SK-N-SH treated with all-trans-retinoic acid at 6 μM for 48 hours (cell line): ENCODE results near the gene TRIM44.

ENCODE experiments used
- ATAC-seq: fragments of 200-7000 bp; cut with Tn5 transposase; 3 replicates; pipeline ENCODE4 v1.9.1; 2020; ENCODE audit warnings: mild to moderate bottlenecking, moderate library complexity
- ARNTL ChIP-seq: fragments of 450-650 bp; formaldehyde crosslinking; IDR thresholded peaks from 2 replicates; pipeline ENCODE4 v1.5.0; 2020; ENCODE audit warnings: low read depth, mild to moderate bottlenecking, moderate library complexity, borderline replicate concordance
- BACH2 ChIP-seq: fragments of 250-450 bp; sonication (Bioruptor Pico); IDR thresholded peaks from 2 replicates; pipeline ENCODE4 v1.9.0; 2021; ENCODE audit warnings: mild to moderate bottlenecking, borderline replicate concordance
- CREB5 ChIP-seq: fragments of 250-450 bp; sonication (Bioruptor Pico); IDR thresholded peaks from 2 replicates; pipeline ENCODE4 v1.5.1; 2020; ENCODE audit warnings: low read depth, mild to moderate bottlenecking, moderate library complexity
- CSDC2 ChIP-seq: fragments of 250-450 bp; sonication (Bioruptor Pico); IDR thresholded peaks from 2 replicates; pipeline ENCODE4 v1.5.0; 2020; ENCODE audit warnings: mild to moderate bottlenecking, moderate library complexity
- CSRNP3 ChIP-seq: fragments of 250-450 bp; sonication (Bioruptor Pico); IDR thresholded peaks from 2 replicates; pipeline ENCODE4 v1.5.1; 2021; ENCODE audit warnings: mild to moderate bottlenecking, moderate library complexity
- ESRRG ChIP-seq: fragments of 250-450 bp; sonication (Bioruptor Pico); IDR thresholded peaks from 2 replicates; pipeline ENCODE4 v1.6.1; 2021; ENCODE audit warnings: mild to moderate bottlenecking
- GLIS3 ChIP-seq: fragments of 250-450 bp; sonication (Bioruptor Pico); IDR thresholded peaks from 2 replicates; pipeline ENCODE4 v1.5.0; 2020; ENCODE audit warnings: mild to moderate bottlenecking, moderate library complexity
- ISL1 ChIP-seq: fragments of 250-450 bp; sonication (Bioruptor Pico); IDR thresholded peaks from 2 replicates; pipeline ENCODE4 v2.1.2; 2022; ENCODE audit warnings: mild to moderate bottlenecking, moderate library complexity
- OSR1 ChIP-seq: fragments of 250-450 bp; sonication (Bioruptor Pico); IDR thresholded peaks from 2 replicates; pipeline ENCODE4 v1.8.0; 2022; ENCODE audit warnings: moderate library complexity, mild to moderate bottlenecking, inconsistent platforms
- PATZ1 ChIP-seq: fragments of 250-450 bp; sonication (Bioruptor Pico); IDR thresholded peaks from 2 replicates; pipeline ENCODE4 v1.8.0; 2020; ENCODE audit warnings: mild to moderate bottlenecking, moderate library complexity, borderline replicate concordance
- POU6F1 ChIP-seq: fragments of 250-450 bp; sonication (Bioruptor Pico); IDR thresholded peaks from 2 replicates; pipeline ENCODE4 v1.8.0; 2021; ENCODE audit warnings: low read depth, mild to moderate bottlenecking, moderate library complexity, borderline replicate concordance
- PPARA ChIP-seq: fragments of 250-450 bp; sonication (Bioruptor Pico); IDR thresholded peaks from 2 replicates; pipeline ENCODE4 v1.5.0; 2020; ENCODE audit warnings: mild to moderate bottlenecking, borderline replicate concordance
- RARB ChIP-seq: fragments of 250-450 bp; sonication (Bioruptor Pico); IDR thresholded peaks from 2 replicates; pipeline ENCODE4 v1.8.0; 2021; ENCODE audit warnings: mild to moderate bottlenecking, moderate library complexity
- SNAI2 ChIP-seq: fragments of 250-450 bp; sonication (Bioruptor Pico); IDR thresholded peaks from 2 replicates; pipeline ENCODE4 v1.5.0; 2020; ENCODE audit warnings: mild to moderate bottlenecking, moderate library complexity
- TCF4 ChIP-seq: fragments of 250-450 bp; sonication (Bioruptor Pico); IDR thresholded peaks from 2 replicates; pipeline ENCODE4 v1.8.0; 2021; ENCODE audit warnings: mild to moderate bottlenecking, moderate library complexity, borderline replicate concordance
- TOX ChIP-seq: fragments of 250-450 bp; sonication (Bioruptor Pico); IDR thresholded peaks from 2 replicates; pipeline ENCODE4 v1.8.0; 2021; ENCODE audit warnings: mild to moderate bottlenecking, moderate library complexity, borderline replicate concordance
- TSHZ2 ChIP-seq: fragments of 250-450 bp; sonication (Bioruptor Pico); IDR thresholded peaks from 2 replicates; pipeline ENCODE4 v1.5.0; 2020; ENCODE audit warnings: mild to moderate bottlenecking, moderate library complexity
- ZC3H10 ChIP-seq: fragments of 250-450 bp; sonication (Bioruptor Pico); IDR thresholded peaks from 2 replicates; pipeline ENCODE4 v1.5.1; 2021; ENCODE audit warnings: mild to moderate bottlenecking, moderate library complexity
- ZFP3 ChIP-seq: fragments of 250-450 bp; sonication (Bioruptor Pico); IDR thresholded peaks from 2 replicates; pipeline ENCODE4 v1.5.0; 2020; ENCODE audit warnings: mild to moderate bottlenecking, moderate library complexity
- ZFP30 ChIP-seq: fragments of 450-650 bp; formaldehyde crosslinking; IDR thresholded peaks from 2 replicates; pipeline ENCODE4 v1.5.0; 2022; ENCODE audit warnings: mild to moderate bottlenecking, moderate library complexity
- ZNF8 ChIP-seq: fragments of 450-650 bp; formaldehyde crosslinking; IDR thresholded peaks from 2 replicates; pipeline ENCODE4 v1.5.0; 2020; ENCODE audit warnings: mild to moderate bottlenecking, moderate library complexity

TRIM44 gene

GRCh38 chr11:35661534-35661933, 1.0 kb upstream of the TRIM44 start:
- TF ChIP-seq TCF4 (CRISPR knock-in tag) = no peak
- no peak for TF ChIP-seq OSR1 (CRISPR knock-in tag)
- TF ChIP-seq TOX (CRISPR knock-in tag) = no peak
- no peak for TF ChIP-seq ZNF8 (CRISPR knock-in tag)
- TF ChIP-seq CREB5 (CRISPR knock-in tag) = no peak
- no peak for TF ChIP-seq ZFP3 (CRISPR knock-in tag)
- TF ChIP-seq RARB (CRISPR knock-in tag) = no peak
- TF ChIP-seq CSRNP3 (CRISPR knock-in tag) = no peak
- no peak for TF ChIP-seq ARNTL (CRISPR knock-in tag)
- no peak for TF ChIP-seq BACH2 (CRISPR knock-in tag)
- no peak for TF ChIP-seq TSHZ2 (CRISPR knock-in tag)
- no peak for TF ChIP-seq PPARA (CRISPR knock-in tag)
- no peak for TF ChIP-seq ISL1 (CRISPR knock-in tag)
- TF ChIP-seq POU6F1 = no peak
- TF ChIP-seq CSDC2 (CRISPR knock-in tag) = no peak
- TF ChIP-seq ESRRG = no peak
- ATAC-seq = no peak

- TF ChIP-seq ISL1 (CRISPR knock-in tag) = no peak
- TF ChIP-seq PATZ1 (CRISPR knock-in tag) = no peak
- TF ChIP-seq GLIS3 (CRISPR knock-in tag) = no peak
- TF ChIP-seq POU6F1 = no peak
- TF ChIP-seq ZFP30 (CRISPR knock-in tag) = no peak
- TF ChIP-seq ZNF8 (CRISPR knock-in tag) = no peak
- TF ChIP-seq CREB5 (CRISPR knock-in tag) = no peak
- TF ChIP-seq CSRNP3 (CRISPR knock-in tag) = no peak
- TF ChIP-seq ZC3H10 (CRISPR knock-in tag) = no peak
- TF ChIP-seq SNAI2 (CRISPR knock-in tag) = no peak
- no peak for TF ChIP-seq CSDC2 (CRISPR knock-in tag)
- no peak for TF ChIP-seq TSHZ2 (CRISPR knock-in tag)
- no peak for TF ChIP-seq PPARA (CRISPR knock-in tag)
- ATAC-seq = peak; percentile 39; the same call in 2 of the 3 replicates
Measured at GRCh38 chr11:35662061-35662648, 420 bp upstream of the TRIM44 start.
